Endothelial cell of umbilical vein (primary cell): Measurements from ENCODE around the gene SYNGR4. TPM values are rescaled to one million over a fixed set of nuclear protein-coding genes. Genes with fewer than 3 reads are reported as not detected.

Experiments
- BruUV-seq: library from RNA; stranded (reverse); fragments of 400-500 nt; replicated peaks from 2 replicates; lab custom pipeline; 2021; lab: Mats Ljungman, UMichigan
- CTCF ChIA-PET: fragments of 300-600, 350-600 bp; sonication (Branson Sonifier 250); formaldehyde crosslinking; loops from one replicate; lab custom pipeline; 2021; ENCODE audit warnings: antibody characterized with exemption, inconsistent platforms; lab: Charles Lee
- POLR2A ChIA-PET: fragments of 300-600, 350-600 bp; sonication (Branson Sonifier 250); formaldehyde crosslinking; loops from one replicate; lab custom pipeline; 2021; ENCODE audit warnings: antibody characterized with exemption, inconsistent platforms; lab: Charles Lee
- DNase-seq: peaks from one replicate; pipeline ENCODE4 v3.0.0-alpha.2; 2011; ENCODE audit warnings: low read depth, low spot score
- FAIRE-seq: peaks from 2 replicates; lab custom pipeline; 2011; peaks lifted over from hg19 to GRCh38; lab: Jason Lieb, UNC
- H2AFZ ChIP-seq: 2 replicates; pipeline ENCODE4 v1.6.0; 2012; ENCODE audit warnings: low read depth, low read length, control low read depth, inconsistent platforms
- H3K27ac ChIP-seq: 2 replicates; pipeline ENCODE4 v1.5.1; 2011; ENCODE audit warnings: low read depth, mild to moderate bottlenecking, control low read depth, low read length, moderate library complexity; ENCODE audit not compliant: insufficient read depth
- H3K27me3 ChIP-seq, 2 experiments: 2 replicates each; pipeline versions ENCODE4 v1.6.0 to v1.6.1; 2011; ENCODE audit warnings: low read length in 2 of 2, mixed read lengths in 1 of 2; ENCODE audit not compliant: control insufficient read depth in 2 of 2, insufficient read depth in 2 of 2
- H3K36me3 ChIP-seq, 2 experiments: 2 replicates in 1 of 2; 3 replicates in 1 of 2; pipeline ENCODE4 v1.5.1; 2011; ENCODE audit warnings: low read length in 2 of 2, mild to moderate bottlenecking in 1 of 2, moderate library complexity in 1 of 2; ENCODE audit not compliant: control insufficient read depth in 2 of 2, insufficient read depth in 2 of 2; ENCODE audit errors: extremely low read depth in 1 of 2
- H3K4me1 ChIP-seq: 3 replicates; pipeline ENCODE4 v1.5.1; 2011; ENCODE audit warnings: mild to moderate bottlenecking, low read length; ENCODE audit not compliant: control insufficient read depth, insufficient read depth; ENCODE audit errors: extremely low read depth
- H3K4me2 ChIP-seq: 2 replicates; pipeline ENCODE4 v1.6.1; 2011; ENCODE audit warnings: low read length, control low read depth, mixed read lengths; ENCODE audit not compliant: insufficient read depth
- H3K4me3 ChIP-seq, 3 experiments: fragments of 200-600 bp in 1 of 3; sonication (generic), shearing (Covaris generic) in 1 of 3; replicated peaks in 1 of 3; 2 replicates each; pipeline ENCODE4 v1.5.1; 2011 to 2016; ENCODE audit warnings: control low read depth in 3 of 3, low read length in 3 of 3, mild to moderate bottlenecking in 2 of 3, inconsistent platforms in 1 of 3, low read depth in 1 of 3, moderate library complexity in 1 of 3; ENCODE audit not compliant: insufficient read depth in 1 of 3
- H3K79me2 ChIP-seq: 2 replicates; pipeline ENCODE4 v1.6.0; 2012; ENCODE audit warnings: low read length, inconsistent platforms; ENCODE audit not compliant: control insufficient read depth, insufficient read depth
- H3K9ac ChIP-seq: replicated peaks from 2 replicates; pipeline ENCODE3; 2011; ENCODE audit warnings: low read length, control low read depth; ENCODE audit not compliant: insufficient read depth; ENCODE audit errors: extremely low read depth
- H3K9me1 ChIP-seq: replicated peaks from 3 replicates; pipeline ENCODE4 v1.6.0; 2011; ENCODE audit warnings: mild to moderate bottlenecking, low read length; ENCODE audit not compliant: control insufficient read depth, insufficient read depth; ENCODE audit errors: extremely low read depth
- H3K9me3 ChIP-seq: replicated peaks from 2 replicates; pipeline ENCODE4 v1.5.1; 2012; ENCODE audit warnings: low read length, inconsistent platforms; ENCODE audit not compliant: control insufficient read depth, insufficient read depth
- H4K20me1 ChIP-seq: replicated peaks from 2 replicates; pipeline ENCODE3; 2011; ENCODE audit warnings: mild to moderate bottlenecking, low read length; ENCODE audit not compliant: control insufficient read depth, insufficient read depth; ENCODE audit errors: extremely low read depth
- EZH2 ChIP-seq: IDR thresholded peaks from 2 replicates; pipeline ENCODE4 v1.6.1; 2012; ENCODE audit warnings: borderline replicate concordance, low read depth, mild to moderate bottlenecking, moderate library complexity, low read length, inconsistent platforms; ENCODE audit not compliant: severe bottlenecking
- FOS ChIP-seq: IDR thresholded peaks from 2 replicates; pipeline ENCODE4 v1.6.1; 2011; ENCODE audit warnings: mild to moderate bottlenecking, low read length, moderate library complexity, borderline replicate concordance; ENCODE audit not compliant: insufficient read depth
- MYC ChIP-seq: IDR thresholded peaks from one replicate; pipeline ENCODE4 v1.6.1; 2011; ENCODE audit warnings: mild to moderate bottlenecking, low read depth, low read length
- POLR2AphosphoS5 ChIP-seq: IDR thresholded peaks from 2 replicates; pipeline ENCODE4 v1.6.1; 2012; ENCODE audit warnings: low read depth, mild to moderate bottlenecking, control low read depth, low read length, moderate library complexity; ENCODE audit not compliant: insufficient read depth
- dilution Hi-C: fragments of 300-500 bp; cut with MboI; formaldehyde crosslinking; loops from one replicate; pipeline ENCODE4 v1.15.0; 2019; ENCODE audit warnings: low sequenced_read_pairs; ENCODE audit not compliant: extremely low pct_ligation_motif_present
- intact Hi-C: fragments of 100-400 bp; cut with micrococcal nuclease; formaldehyde crosslinking; loops from one replicate; pipeline ENCODE4 v1.10.0; 2022
- polyA plus RNA-seq, 4 experiments: library from polyadenylated mRNA; depleted of rRNA in 3 of 4; stranded (reverse) in 3 of 4; unstranded in 1 of 4; fragments of >200 nt; gene quantifications; 2 replicates each; pipeline versions ENCODE4 v1.2.1 to v1.2.3, GENCODE V29; 2011 to 2012; ENCODE audit warnings: missing spikeins in 1 of 4
- total RNA-seq: library from RNA; stranded (reverse); gene quantifications from 2 replicates; pipeline ENCODE4 v1.2.3, GENCODE V29; 2021

SYNGR4 gene
- total and polyA plus RNA-seq, 2 donors (not counting 3 experiments of a cell fraction or from before 2014, with no cell fraction given) = not detected

- no peaks in the 10 kb centered on the region for H3K27me3 ChIP-seq
- no peak overlapping the region for H3K9ac ChIP-seq
- TF ChIP-seq POLR2AphosphoS5 (no peak), FOS (peak; percentile 37)
- no peak for FAIRE-seq
- DNase-seq = no peak
- H3K4me2 ChIP-seq = no peak overlapping the region
- dilution Hi-C loops (no loop called here), intact Hi-C loops (no loop called here)
- no peaks in the 10 kb centered on the region for H3K36me3 ChIP-seq
- no peaks in the 10 kb centered on the region for H3K9me1 ChIP-seq
- no peak overlapping the region for H3K4me3 ChIP-seq
- H3K9me3 ChIP-seq = no peaks in the 10 kb centered on the region
- CTCF ChIA-PET = interaction anchor here (1.2 kb wide), 1 partner anchor 20 kb away, joined by 3 read pairs; no protein-coding TSS in a partner anchor
- H4K20me1 ChIP-seq = no peaks in the 10 kb centered on the region
- POLR2A ChIA-PET = no interaction called here
- H3K79me2 ChIP-seq = no peaks in the 10 kb centered on the region
- H3K4me1 ChIP-seq = no peaks in the 10 kb centered on the region
- H2AFZ ChIP-seq = no peak overlapping the region
- no TSS peak for BruUV-seq
- H3K27ac ChIP-seq = no peak overlapping the region
These were observed 10.5 kb upstream of the SYNGR4 start for GRCh38 chr19:48353677-48354076.

- H3K4me2 ChIP-seq = no peak overlapping the region
- no peak overlapping the region for H3K9ac ChIP-seq
- H4K20me1 ChIP-seq = no peaks in the 10 kb centered on the region
- TF ChIP-seq MYC (no peak), EZH2 (no peak)
- no peak overlapping the region for H2AFZ ChIP-seq
- intact Hi-C loops (no loop called here), dilution Hi-C loops (no loop called here)
- DNase-seq (no peak), FAIRE-seq (no peak)
- no peak overlapping the region for H3K27ac ChIP-seq
- no peaks in the 10 kb centered on the region for H3K4me1 ChIP-seq
- H3K79me2 ChIP-seq = no peaks in the 10 kb centered on the region
- H3K9me1 ChIP-seq = no peaks in the 10 kb centered on the region
- H3K27me3 ChIP-seq = no peaks in the 10 kb centered on the region
- no TSS peak for BruUV-seq
- no peaks in the 10 kb centered on the region for H3K36me3 ChIP-seq
- ChIA-PET POLR2A (no interaction called here), CTCF (interaction anchor here (1.2 kb wide), 1 partner anchor 20 kb away, joined by 3 read pairs; no protein-coding TSS in a partner anchor)
- H3K4me3 ChIP-seq = no peak overlapping the region
- no peaks in the 10 kb centered on the region for H3K9me3 ChIP-seq
These were observed 9.7 kb upstream of the SYNGR4 start for GRCh38 chr19:48354332-48354992.
